Measurements from ENCODE around the gene UGT1A6.

UGT1A6 gene

GRCh38 chr2:233764264-233764663 is 71.6 kb downstream of the UGT1A6 start:
- H3K27ac ChIP-seq (ENCODE audit: poor library complexity, severe bottlenecking), result no peak overlapping the region
- no peak overlapping the region for H3K4me3 ChIP-seq (ENCODE audit: severe bottlenecking)
- ATAC-seq (ENCODE audit: low read depth) (no peak), DNase-seq (ENCODE audit: low spot score) (no peak)
- no peaks in the 10 kb centered on the region for H3K27me3 ChIP-seq (ENCODE audit: insufficient read depth, poor library complexity, severe bottlenecking)
- H3K9me3 ChIP-seq (ENCODE audit: severe bottlenecking), result no peaks in the 10 kb centered on the region
- peaks cover 13% of the 10 kb centered on the region for H3K4me1 ChIP-seq (ENCODE audit: insufficient read depth, poor library complexity, severe bottlenecking)
- no peaks in the 10 kb centered on the region for H3K36me3 ChIP-seq (ENCODE audit: low read depth)
- no peak for TF ChIP-seq CTCF (IDR thresholded peaks at IDR 0.05; ENCODE audit: poor library complexity, severe bottlenecking)

GRCh38 chr2:233764761-233765160 is 72.1 kb downstream of the UGT1A6 start:
- DNase-seq (ENCODE audit: low spot score), result no peak
- peaks cover 13% of the 10 kb centered on the region for H3K4me1 ChIP-seq (ENCODE audit: insufficient read depth, poor library complexity, severe bottlenecking)
- no peak overlapping the region for H3K27ac ChIP-seq (ENCODE audit: poor library complexity, severe bottlenecking)
- no peak for TF ChIP-seq CTCF (IDR thresholded peaks at IDR 0.05; ENCODE audit: poor library complexity, severe bottlenecking)
- no peaks in the 10 kb centered on the region for H3K9me3 ChIP-seq (ENCODE audit: severe bottlenecking)
- H3K4me3 ChIP-seq (ENCODE audit: severe bottlenecking), result no peak overlapping the region
- H3K36me3 ChIP-seq (ENCODE audit: low read depth), result no peaks in the 10 kb centered on the region
- H3K27me3 ChIP-seq (ENCODE audit: insufficient read depth, poor library complexity, severe bottlenecking), result no peaks in the 10 kb centered on the region
- ATAC-seq (ENCODE audit: low read depth), result no peak

GRCh38 chr2:233766416-233766815 is 73.7 kb downstream of the UGT1A6 start:
- DNase-seq (ENCODE audit: low spot score) (no peak), ATAC-seq (ENCODE audit: low read depth) (no peak)
- Histone ChIP-seq H3K4me1 (ENCODE audit: insufficient read depth, poor library complexity, severe bottlenecking) (peaks cover 8% of the 10 kb centered on the region), H3K36me3 (ENCODE audit: low read depth) (no peaks in the 10 kb centered on the region), H3K4me3 (ENCODE audit: severe bottlenecking) (no peak overlapping the region), H3K9me3 (ENCODE audit: severe bottlenecking) (no peaks in the 10 kb centered on the region), H3K27me3 (ENCODE audit: insufficient read depth, poor library complexity, severe bottlenecking) (no peaks in the 10 kb centered on the region), H3K27ac (ENCODE audit: poor library complexity, severe bottlenecking) (no peak overlapping the region)
- no peak for TF ChIP-seq CTCF (IDR thresholded peaks at IDR 0.05; ENCODE audit: poor library complexity, severe bottlenecking)

- DNase-seq (ENCODE audit: low spot score) (no peak), ATAC-seq (ENCODE audit: low read depth) (no peak)
- no peak for TF ChIP-seq CTCF (IDR thresholded peaks at IDR 0.05; ENCODE audit: poor library complexity, severe bottlenecking)
- Histone ChIP-seq H3K9me3 (ENCODE audit: severe bottlenecking) (no peaks in the 10 kb centered on the region), H3K36me3 (ENCODE audit: low read depth) (no peaks in the 10 kb centered on the region), H3K4me3 (ENCODE audit: severe bottlenecking) (no peak overlapping the region), H3K27ac (ENCODE audit: poor library complexity, severe bottlenecking) (no peak overlapping the region), H3K27me3 (ENCODE audit: insufficient read depth, poor library complexity, severe bottlenecking) (no peaks in the 10 kb centered on the region), H3K4me1 (ENCODE audit: insufficient read depth, poor library complexity, severe bottlenecking) (peaks cover 4% of the 10 kb centered on the region)
Measured at GRCh38 chr2:233768076-233768475, 75.4 kb downstream of the UGT1A6 start.

- no peaks in the 10 kb centered on the region for H3K36me3 ChIP-seq (ENCODE audit: low read depth)
- ATAC-seq (ENCODE audit: low read depth) (no peak), DNase-seq (ENCODE audit: low spot score) (no peak)
- H3K27me3 ChIP-seq (ENCODE audit: insufficient read depth, poor library complexity, severe bottlenecking), result no peaks in the 10 kb centered on the region
- TF ChIP-seq CTCF (IDR thresholded peaks at IDR 0.05; ENCODE audit: poor library complexity, severe bottlenecking), result no peak
- peaks cover 2% of the 10 kb centered on the region for H3K4me1 ChIP-seq (ENCODE audit: insufficient read depth, poor library complexity, severe bottlenecking)
- H3K9me3 ChIP-seq (ENCODE audit: severe bottlenecking), result no peaks in the 10 kb centered on the region
- H3K4me3 ChIP-seq (ENCODE audit: severe bottlenecking), result no peak overlapping the region
- no peak overlapping the region for H3K27ac ChIP-seq (ENCODE audit: poor library complexity, severe bottlenecking)
Measured at GRCh38 chr2:233769260-233769659, 76.6 kb downstream of the UGT1A6 start.

Data from RWPE2 (cell line).